DND-41 (cell line): Measurements from ENCODE around the gene GTF2A1L.

Source experiments
- EZH2 ChIP-seq: IDR thresholded peaks from 3 replicates; pipeline ENCODE4 v1.6.1; 2012; ENCODE audit warnings: borderline replicate concordance, low read depth, mild to moderate bottlenecking, moderate library complexity, low read length, inconsistent platforms; ENCODE audit not compliant: severe bottlenecking
- TF ChIP-seq, protein P1 (sequence below): IDR thresholded peaks from 2 replicates; pipeline ENCODE4 v1.5.1; 2012; ENCODE audit warnings: borderline replicate concordance, low read length, moderate library complexity, mild to moderate bottlenecking; ENCODE audit not compliant: poor library complexity, severe bottlenecking; ENCODE audit errors: extremely low read depth

DNA sequence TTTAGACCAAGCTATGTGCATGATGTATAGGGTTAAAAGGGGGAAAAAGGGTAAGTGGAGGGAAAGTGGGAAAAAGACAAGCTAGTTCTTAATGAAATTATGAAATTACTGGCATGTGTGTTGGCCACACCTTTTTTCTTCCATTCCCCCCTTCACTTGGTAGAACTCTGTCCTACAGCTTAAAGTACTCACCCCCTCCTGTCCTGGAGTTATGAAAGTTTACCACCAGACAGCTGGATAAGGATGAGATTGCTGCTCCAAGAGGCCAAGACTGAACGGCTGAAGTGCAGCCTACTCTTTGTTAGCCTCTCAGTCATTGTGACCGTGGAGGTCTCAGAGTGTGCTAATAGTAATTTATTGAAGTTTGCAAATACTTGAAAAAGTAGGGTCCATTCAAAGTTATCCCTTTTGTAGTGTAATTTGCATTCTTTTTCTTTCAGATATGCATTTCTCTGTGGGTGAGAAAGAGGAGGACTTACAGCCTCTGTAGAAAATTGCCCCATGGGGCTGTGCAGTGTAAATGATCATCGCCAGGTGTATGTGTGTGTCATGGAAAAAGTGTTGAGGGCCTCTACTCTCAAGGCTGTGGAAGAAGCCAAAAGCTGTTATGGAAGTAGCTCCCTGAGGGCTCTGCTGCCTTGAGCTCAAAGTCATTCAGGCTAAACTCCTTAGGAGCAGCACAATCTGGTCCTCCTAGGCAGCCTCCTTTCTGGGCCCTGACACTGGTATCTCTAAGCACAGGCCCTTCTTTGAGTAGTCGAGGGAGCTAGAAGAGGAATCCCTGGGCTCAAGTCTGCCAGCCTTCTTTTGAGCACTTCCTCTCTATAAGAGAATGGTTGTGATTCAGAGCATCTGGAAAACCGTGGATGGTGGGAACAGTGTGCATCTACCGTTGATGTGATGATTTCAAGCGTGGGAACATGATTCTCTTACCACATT lies 91.7 kb downstream of the GTF2A1L start:
- TF ChIP-seq, protein P1, sequence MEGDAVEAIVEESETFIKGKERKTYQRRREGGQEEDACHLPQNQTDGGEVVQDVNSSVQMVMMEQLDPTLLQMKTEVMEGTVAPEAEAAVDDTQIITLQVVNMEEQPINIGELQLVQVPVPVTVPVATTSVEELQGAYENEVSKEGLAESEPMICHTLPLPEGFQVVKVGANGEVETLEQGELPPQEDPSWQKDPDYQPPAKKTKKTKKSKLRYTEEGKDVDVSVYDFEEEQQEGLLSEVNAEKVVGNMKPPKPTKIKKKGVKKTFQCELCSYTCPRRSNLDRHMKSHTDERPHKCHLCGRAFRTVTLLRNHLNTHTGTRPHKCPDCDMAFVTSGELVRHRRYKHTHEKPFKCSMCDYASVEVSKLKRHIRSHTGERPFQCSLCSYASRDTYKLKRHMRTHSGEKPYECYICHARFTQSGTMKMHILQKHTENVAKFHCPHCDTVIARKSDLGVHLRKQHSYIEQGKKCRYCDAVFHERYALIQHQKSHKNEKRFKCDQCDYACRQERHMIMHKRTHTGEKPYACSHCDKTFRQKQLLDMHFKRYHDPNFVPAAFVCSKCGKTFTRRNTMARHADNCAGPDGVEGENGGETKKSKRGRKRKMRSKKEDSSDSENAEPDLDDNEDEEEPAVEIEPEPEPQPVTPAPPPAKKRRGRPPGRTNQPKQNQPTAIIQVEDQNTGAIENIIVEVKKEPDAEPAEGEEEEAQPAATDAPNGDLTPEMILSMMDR: no peak
- no peak for TF ChIP-seq EZH2
